Stimulated activated CD4-positive, alpha-beta T cell treated with anti-CD3 and anti-CD28 coated beads, Interleukin-1b, Interleukin-23, amount 100 ng/mL, for 48 hours (primary cell): ENCODE measurements around the gene HOXA13.

Experiments used
- DNase-seq: peaks from one replicate; pipeline ENCODE4 v3.0.0-alpha.2; 2020

The HOXA13 gene

GRCh38 chr7:27179503-27180430 is 20.1 kb downstream of the HOXA13 start:
- peak; percentile 46 for DNase-seq

GRCh38 chr7:27179030-27179429 is 20.9 kb downstream of the HOXA13 start:
- no peak for DNase-seq

- no peak for DNase-seq
These were observed 21.5 kb downstream of the HOXA13 start for GRCh38 chr7:27178366-27178765.

- no peak for DNase-seq
These were observed 22.0 kb downstream of the HOXA13 start for GRCh38 chr7:27177795-27178320.

- no peak for DNase-seq
These were observed 22.7 kb downstream of the HOXA13 start for GRCh38 chr7:27176962-27177794.

GRCh38 chr7:27176524-27176845 is 23.4 kb downstream of the HOXA13 start:
- no peak for DNase-seq

- no peak for DNase-seq
These were observed 24.0 kb downstream of the HOXA13 start for GRCh38 chr7:27175626-27176523.

- DNase-seq: no peak
These were observed 24.8 kb downstream of the HOXA13 start for GRCh38 chr7:27174874-27175625.

- DNase-seq: no peak
These were observed 25.7 kb downstream of the HOXA13 start, which contains the start of gene HOXA10 for GRCh38 chr7:27173956-27174873. Gene HOXA10, minus strand, starts transcription at chr7:27174320. Its CDS starts 14 bp downstream, at chr7:27174306.

- DNase-seq: no peak
These were observed 26.4 kb downstream of the HOXA13 start for GRCh38 chr7:27173511-27173955.

GRCh38 chr7:27172823-27173510 is 26.9 kb downstream of the HOXA13 start:
- DNase-seq: no peak

GRCh38 chr7:27172315-27172774 is 27.5 kb downstream of the HOXA13 start:
- DNase-seq: no peak

- no peak for DNase-seq
These were observed 28.1 kb downstream of the HOXA13 start for GRCh38 chr7:27171637-27172314.

GRCh38 chr7:27171325-27171636 is 28.6 kb downstream of the HOXA13 start:
- no peak for DNase-seq

- DNase-seq: no peak
These were observed 29.2 kb downstream of the HOXA13 start for GRCh38 chr7:27170426-27171324.

GRCh38 chr7:27169658-27170425 is 30.0 kb downstream of the HOXA13 start:
- DNase-seq: no peak

- DNase-seq: no peak
These were observed 31.5 kb downstream of the HOXA13 start for GRCh38 chr7:27168265-27168947.
